ENCODE data around the gene IRGQ.

DNA sequence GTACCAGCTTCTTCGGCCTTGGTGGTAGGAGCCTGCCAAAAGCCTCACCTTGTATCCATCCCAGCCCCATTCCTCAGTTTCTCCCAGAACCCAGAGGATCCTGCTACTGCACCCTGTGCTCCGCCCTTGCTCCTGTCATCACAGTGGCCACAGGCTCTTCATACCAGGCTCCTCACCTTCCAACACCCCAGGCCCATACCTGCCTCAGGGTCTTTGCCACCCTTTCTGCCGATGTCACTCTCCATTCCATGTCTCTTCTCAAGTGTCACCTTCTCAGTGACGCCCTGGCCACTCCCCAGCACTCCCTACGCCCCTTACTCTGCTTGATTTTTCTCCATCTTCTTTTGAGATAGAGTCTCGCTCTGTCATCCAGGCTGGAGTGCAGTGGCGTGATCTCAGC, 13.9 kb upstream of the IRGQ start:
- TF ChIP-seq, protein P1, sequence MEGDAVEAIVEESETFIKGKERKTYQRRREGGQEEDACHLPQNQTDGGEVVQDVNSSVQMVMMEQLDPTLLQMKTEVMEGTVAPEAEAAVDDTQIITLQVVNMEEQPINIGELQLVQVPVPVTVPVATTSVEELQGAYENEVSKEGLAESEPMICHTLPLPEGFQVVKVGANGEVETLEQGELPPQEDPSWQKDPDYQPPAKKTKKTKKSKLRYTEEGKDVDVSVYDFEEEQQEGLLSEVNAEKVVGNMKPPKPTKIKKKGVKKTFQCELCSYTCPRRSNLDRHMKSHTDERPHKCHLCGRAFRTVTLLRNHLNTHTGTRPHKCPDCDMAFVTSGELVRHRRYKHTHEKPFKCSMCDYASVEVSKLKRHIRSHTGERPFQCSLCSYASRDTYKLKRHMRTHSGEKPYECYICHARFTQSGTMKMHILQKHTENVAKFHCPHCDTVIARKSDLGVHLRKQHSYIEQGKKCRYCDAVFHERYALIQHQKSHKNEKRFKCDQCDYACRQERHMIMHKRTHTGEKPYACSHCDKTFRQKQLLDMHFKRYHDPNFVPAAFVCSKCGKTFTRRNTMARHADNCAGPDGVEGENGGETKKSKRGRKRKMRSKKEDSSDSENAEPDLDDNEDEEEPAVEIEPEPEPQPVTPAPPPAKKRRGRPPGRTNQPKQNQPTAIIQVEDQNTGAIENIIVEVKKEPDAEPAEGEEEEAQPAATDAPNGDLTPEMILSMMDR (IDR thresholded peaks at IDR 0.05; ENCODE audit: poor library complexity, severe bottlenecking) = no peak
- no peak for TF ChIP-seq EP300 (conservative IDR thresholded peaks at IDR 0.05; ENCODE audit: poor library complexity, severe bottlenecking)
- TF ChIP-seq EZH2 (IDR thresholded peaks at IDR 0.05; ENCODE audit: borderline replicate concordance, insufficient read depth, low read length, poor library complexity, severe bottlenecking) = no peak
- TF ChIP-seq SMC3 (conservative IDR thresholded peaks at IDR 0.05; ENCODE audit: poor library complexity) = no peak
- TF ChIP-seq TAF1 (IDR thresholded peaks at IDR 0.05; ENCODE audit: low read depth) = no peak
- no peak for TF ChIP-seq POLR2AphosphoS5 (IDR thresholded peaks at IDR 0.05)
